ENCODE measurements around the gene LAMC3. TPM values are rescaled to one million over a fixed set of nuclear protein-coding genes. Genes with fewer than 3 reads are reported as not detected.

Gene LAMC3
- total RNA-seq, 1 experiment from 2014 or later, result 4.6 TPM

DNA sequence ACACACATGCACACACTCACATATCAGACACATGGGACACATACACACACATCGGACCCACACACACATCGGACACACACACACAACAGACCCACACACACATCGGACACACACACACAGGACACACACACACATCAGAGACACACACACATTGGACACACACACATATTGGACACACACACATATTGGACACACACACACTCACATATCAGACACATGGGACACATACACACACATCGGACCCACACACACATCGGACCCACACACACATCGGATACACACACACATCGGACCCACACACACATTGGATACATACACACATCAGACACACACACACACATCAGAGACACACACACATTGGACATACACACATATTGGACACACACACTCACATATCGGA lies 12.8 kb upstream of the LAMC3 start:
- TF ChIP-seq EZH2 (IDR thresholded peaks at IDR 0.05; ENCODE audit: low read length, unreplicated experiment), result no peak
- no peak for TF ChIP-seq EZH2phosphoT487 (IDR thresholded peaks at IDR 0.05; ENCODE audit: borderline replicate concordance, low read length)
- TF ChIP-seq, protein P1, sequence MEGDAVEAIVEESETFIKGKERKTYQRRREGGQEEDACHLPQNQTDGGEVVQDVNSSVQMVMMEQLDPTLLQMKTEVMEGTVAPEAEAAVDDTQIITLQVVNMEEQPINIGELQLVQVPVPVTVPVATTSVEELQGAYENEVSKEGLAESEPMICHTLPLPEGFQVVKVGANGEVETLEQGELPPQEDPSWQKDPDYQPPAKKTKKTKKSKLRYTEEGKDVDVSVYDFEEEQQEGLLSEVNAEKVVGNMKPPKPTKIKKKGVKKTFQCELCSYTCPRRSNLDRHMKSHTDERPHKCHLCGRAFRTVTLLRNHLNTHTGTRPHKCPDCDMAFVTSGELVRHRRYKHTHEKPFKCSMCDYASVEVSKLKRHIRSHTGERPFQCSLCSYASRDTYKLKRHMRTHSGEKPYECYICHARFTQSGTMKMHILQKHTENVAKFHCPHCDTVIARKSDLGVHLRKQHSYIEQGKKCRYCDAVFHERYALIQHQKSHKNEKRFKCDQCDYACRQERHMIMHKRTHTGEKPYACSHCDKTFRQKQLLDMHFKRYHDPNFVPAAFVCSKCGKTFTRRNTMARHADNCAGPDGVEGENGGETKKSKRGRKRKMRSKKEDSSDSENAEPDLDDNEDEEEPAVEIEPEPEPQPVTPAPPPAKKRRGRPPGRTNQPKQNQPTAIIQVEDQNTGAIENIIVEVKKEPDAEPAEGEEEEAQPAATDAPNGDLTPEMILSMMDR (conservative IDR thresholded peaks at IDR 0.05; ENCODE audit: low read depth, low read length), result no peak
- Histone ChIP-seq H3K9ac (ENCODE audit: low read length) (no peak overlapping the region), H3K27ac (ENCODE audit: low read length) (no peak overlapping the region), H3K79me2 (ENCODE audit: low read length) (no peaks in the 10 kb centered on the region), H3K27me3 (ENCODE audit: low read length) (no peaks in the 10 kb centered on the region), H2AFZ (ENCODE audit: low read length) (no peak overlapping the region), H3K9me3 (ENCODE audit: low read length) (no peaks in the 10 kb centered on the region), H3F3A (ENCODE audit: low read length, unreplicated experiment) (no peaks in the 10 kb centered on the region), H3K4me1 (ENCODE audit: insufficient read depth, low read length) (no peaks in the 10 kb centered on the region), H3K36me3 (ENCODE audit: low read depth, low read length) (no peaks in the 10 kb centered on the region), H3K4me3 (ENCODE audit: low read length) (no peak overlapping the region), H4K20me1 (ENCODE audit: low read length) (no peaks in the 10 kb centered on the region), H3K9me2 (replicated peaks; ENCODE audit: low read length) (no peaks in the 10 kb centered on the region), H3K4me2 (ENCODE audit: low read length) (no peak overlapping the region)
- ChIA-PET CTCF (interaction anchor here (0.5 kb wide), 2 partner anchors 49 to 96 kb away, joined by 3 to 6 read pairs; no protein-coding TSS in a partner anchor), POLR2A (ENCODE audit: unreplicated experiment) (no interaction called here)
- intact Hi-C loops (cut with micrococcal nuclease), result no loop called here
- no TSS peak for BruUV-seq (replicated peaks)
- no peak for DNase-seq
- ATAC-seq, result no peak

DNA sequence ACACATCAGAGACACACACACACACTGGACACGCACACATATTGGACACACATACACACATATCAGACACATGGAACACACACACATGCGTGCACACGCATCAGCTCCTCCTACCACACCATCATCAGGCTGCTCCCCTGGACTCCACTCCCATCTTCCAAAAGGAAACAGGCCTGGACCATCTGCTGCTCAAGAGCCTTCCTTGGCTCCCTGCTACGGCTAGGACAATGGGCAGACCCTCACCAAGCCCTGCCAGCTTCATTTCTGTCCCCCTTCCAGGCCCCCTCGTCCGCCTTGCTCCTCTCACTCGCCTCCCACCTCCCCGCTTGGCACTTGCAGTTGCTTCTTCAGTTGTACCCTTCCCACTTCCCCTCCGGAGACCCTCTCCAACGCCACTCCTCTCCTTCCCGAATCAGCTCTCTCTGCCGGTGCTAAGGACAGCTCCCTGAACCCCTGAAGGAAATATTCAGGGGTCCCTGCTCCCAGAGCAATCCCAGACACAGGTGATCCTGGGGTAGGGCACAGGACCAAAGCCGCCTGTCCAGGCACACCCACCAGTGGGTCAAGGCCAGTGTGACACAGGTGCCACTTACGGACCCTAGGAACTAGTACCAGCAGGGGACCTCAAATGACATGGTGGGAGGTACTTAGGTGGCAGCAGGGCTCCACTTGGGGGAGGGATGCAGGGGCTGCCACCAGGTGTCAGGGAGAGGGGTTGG lies 12.1 kb upstream of the LAMC3 start:
- ChIA-PET POLR2A (ENCODE audit: unreplicated experiment) (no interaction called here), CTCF (interaction anchor here (0.5 kb wide), 1 partner anchor 97 kb away, joined by 6 read pairs; no protein-coding TSS in a partner anchor)
- H3K36me3 ChIP-seq (ENCODE audit: low read depth, low read length), result no peaks in the 10 kb centered on the region
- H3K4me1 ChIP-seq (ENCODE audit: insufficient read depth, low read length), result no peaks in the 10 kb centered on the region
- H3K9me3 ChIP-seq (ENCODE audit: low read length), result no peaks in the 10 kb centered on the region
- no peak overlapping the region for H3K4me3 ChIP-seq (ENCODE audit: low read length)
- H3K79me2 ChIP-seq (ENCODE audit: low read length), result no peaks in the 10 kb centered on the region
- H3K27ac ChIP-seq (ENCODE audit: low read length), result no peak overlapping the region
- DNase-seq (no peak), ATAC-seq (no peak)
- H3K27me3 ChIP-seq (ENCODE audit: low read length), result no peaks in the 10 kb centered on the region
- no peak overlapping the region for H3K4me2 ChIP-seq (ENCODE audit: low read length)
- no peaks in the 10 kb centered on the region for H3K9me2 ChIP-seq (replicated peaks; ENCODE audit: low read length)
- H4K20me1 ChIP-seq (ENCODE audit: low read length), result no peaks in the 10 kb centered on the region
- intact Hi-C loops (cut with micrococcal nuclease), result no loop called here
- BruUV-seq (replicated peaks), result no TSS peak
- H3F3A ChIP-seq (ENCODE audit: low read length, unreplicated experiment), result no peaks in the 10 kb centered on the region
- no peak overlapping the region for H3K9ac ChIP-seq (ENCODE audit: low read length)
- TF ChIP-seq EZH2 (IDR thresholded peaks at IDR 0.05; ENCODE audit: low read length, unreplicated experiment), result no peak
- TF ChIP-seq, protein P1 (conservative IDR thresholded peaks at IDR 0.05; ENCODE audit: low read depth, low read length), result no peak
- TF ChIP-seq EZH2phosphoT487 (IDR thresholded peaks at IDR 0.05; ENCODE audit: borderline replicate concordance, low read length), result no peak
- H2AFZ ChIP-seq (ENCODE audit: low read length), result no peak overlapping the region

DNA sequence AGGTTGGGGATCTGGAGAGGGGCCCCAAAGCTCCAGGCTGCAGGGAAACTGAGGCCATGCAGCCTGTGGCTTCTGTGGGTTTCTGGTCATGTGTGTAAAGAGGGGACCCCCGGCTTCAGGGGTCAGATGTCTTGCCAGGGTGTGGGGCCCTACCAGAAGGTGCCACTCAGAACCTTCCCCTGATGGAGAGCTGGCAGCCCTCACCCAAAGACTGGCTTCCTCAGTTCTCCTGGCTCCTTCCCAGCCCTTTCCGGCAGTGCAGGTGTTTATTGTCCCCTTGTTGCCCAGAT lies 11.6 kb upstream of the LAMC3 start:
- no peak for DNase-seq
- POLR2A ChIA-PET (ENCODE audit: unreplicated experiment), result no interaction called here
- intact Hi-C loops (cut with micrococcal nuclease), result no loop called here

More for the DNA sequence above, 11.6 kb upstream of the LAMC3 start:
- H3K27ac ChIP-seq (ENCODE audit: low read length), result no peak overlapping the region
- TF ChIP-seq, protein P1 (conservative IDR thresholded peaks at IDR 0.05; ENCODE audit: low read depth, low read length), result no peak
- TF ChIP-seq EZH2phosphoT487 (IDR thresholded peaks at IDR 0.05; ENCODE audit: borderline replicate concordance, low read length), result no peak
- TF ChIP-seq EZH2 (IDR thresholded peaks at IDR 0.05; ENCODE audit: low read length, unreplicated experiment), result no peak
- H4K20me1 ChIP-seq (ENCODE audit: low read length), result no peaks in the 10 kb centered on the region
- CTCF ChIA-PET, result no interaction called here
- H3K9me3 ChIP-seq (ENCODE audit: low read length), result no peaks in the 10 kb centered on the region
- BruUV-seq (replicated peaks), result no TSS peak
- H3K27me3 ChIP-seq (ENCODE audit: low read length), result no peaks in the 10 kb centered on the region
- no peaks in the 10 kb centered on the region for H3K4me1 ChIP-seq (ENCODE audit: insufficient read depth, low read length)
- H3K4me3 ChIP-seq (ENCODE audit: low read length), result no peak overlapping the region
- H3K4me2 ChIP-seq (ENCODE audit: low read length), result no peak overlapping the region
- H3K79me2 ChIP-seq (ENCODE audit: low read length), result no peaks in the 10 kb centered on the region
- H3K9ac ChIP-seq (ENCODE audit: low read length), result no peak overlapping the region
- H3K9me2 ChIP-seq (replicated peaks; ENCODE audit: low read length), result no peaks in the 10 kb centered on the region
- no peaks in the 10 kb centered on the region for H3K36me3 ChIP-seq (ENCODE audit: low read depth, low read length)
- no peak overlapping the region for H2AFZ ChIP-seq (ENCODE audit: low read length)
- H3F3A ChIP-seq (ENCODE audit: low read length, unreplicated experiment), result no peaks in the 10 kb centered on the region
- ATAC-seq, result no peak
